HEK293 (cell line): ENCODE results near the gene NRL.
A peak's percentile ranks its signal among the peaks of the same experiment; 100 is the strongest.

Experiments used
- CTCF ChIA-PET: fragments of 350-600 bp; formaldehyde crosslinking; extraction: SDS; loops from one replicate; lab custom pipeline; 2021; ENCODE audit warnings: antibody characterized with exemption; lab: Yijun Ruan, JAX
- POLR2A ChIA-PET: fragments of 300-600 bp; formaldehyde crosslinking; extraction: SDS; loops from one replicate; lab custom pipeline; 2020; ENCODE audit warnings: antibody characterized with exemption, inconsistent platforms; lab: Yijun Ruan, JAX
- H3K27ac ChIP-seq: fragments of 200-500 bp; sonication (Bioruptor generic); 2 replicates; pipeline ENCODE4 v1.5.1; 2014; ENCODE audit warnings: low read depth, low read length, control low read depth, inconsistent platforms; ENCODE audit errors: extremely low read depth
- H3K36me3 ChIP-seq, 2 experiments: fragments of 200-500 bp in 1 of 2; sonication (Bioruptor generic) in 1 of 2; 1 replicate in 1 of 2; 2 replicates in 1 of 2; pipeline ENCODE4 v1.5.1; 2014 to 2017; ENCODE audit warnings: inconsistent platforms in 2 of 2, low read length in 2 of 2; ENCODE audit not compliant: control insufficient read depth in 2 of 2, insufficient read depth in 1 of 2
- H3K4me1 ChIP-seq: fragments of 200-500 bp; sonication (Bioruptor generic); 2 replicates; pipeline ENCODE4 v1.5.1; 2014; ENCODE audit warnings: mild to moderate bottlenecking, low read length, inconsistent platforms; ENCODE audit not compliant: control insufficient read depth, insufficient read depth
- H3K4me3 ChIP-seq: 2 replicates; pipeline ENCODE4 v1.5.1; 2011; ENCODE audit warnings: low read depth, mild to moderate bottlenecking, control low read depth, low read length, moderate library complexity
- H3K9me3 ChIP-seq: fragments of 200-500 bp; sonication (Bioruptor generic); 2 replicates; pipeline ENCODE4 v1.5.1; 2014; ENCODE audit warnings: low read depth, low read length, inconsistent platforms; ENCODE audit not compliant: control insufficient read depth, insufficient read depth
- GLI2 ChIP-seq: fragments of 450-650 bp; formaldehyde crosslinking; IDR thresholded peaks from 2 replicates; pipeline ENCODE4; 2017; ENCODE audit warnings: missing biosample characterization, missing genetic modification characterization, low read depth, borderline replicate concordance
- GLIS2 ChIP-seq: fragments of 450-650 bp; formaldehyde crosslinking; IDR thresholded peaks from 2 replicates; pipeline ENCODE4 v1.5.1; 2016; ENCODE audit warnings: missing biosample characterization, missing genetic modification characterization
- KLF10 ChIP-seq: fragments of 450-650 bp; IDR thresholded peaks from 2 replicates; pipeline ENCODE4 v1.5.1; 2018; ENCODE audit warnings: missing biosample characterization, mild to moderate bottlenecking, missing genetic modification characterization
- SCRT2 ChIP-seq: fragments of 450-650 bp; formaldehyde crosslinking; IDR thresholded peaks from 2 replicates; pipeline ENCODE4 v1.5.1; 2016; ENCODE audit warnings: missing biosample characterization, missing genetic modification characterization
- ZBTB17 ChIP-seq: fragments of 450-650 bp; formaldehyde crosslinking; IDR thresholded peaks from 2 replicates; pipeline ENCODE4 v1.5.1; 2016; ENCODE audit warnings: missing biosample characterization, missing genetic modification characterization
- ZBTB6 ChIP-seq: fragments of 450-650 bp; formaldehyde crosslinking; IDR thresholded peaks from 2 replicates; pipeline ENCODE4 v1.5.1; 2017; ENCODE audit warnings: missing biosample characterization, missing genetic modification characterization
- ZNF202 ChIP-seq: fragments of 450-650 bp; formaldehyde crosslinking; IDR thresholded peaks from 2 replicates; pipeline ENCODE4 v1.5.1; 2016; ENCODE audit warnings: missing biosample characterization, missing genetic modification characterization, borderline replicate concordance
- ZNF24 ChIP-seq: fragments of 450-650 bp; formaldehyde crosslinking; IDR thresholded peaks from 2 replicates; pipeline ENCODE4 v1.5.1; 2016; ENCODE audit warnings: missing biosample characterization, missing genetic modification characterization
- ZNF426 ChIP-seq: fragments of 450-650 bp; formaldehyde crosslinking; IDR thresholded peaks from 2 replicates; pipeline ENCODE4 v1.5.1; 2017; ENCODE audit warnings: missing biosample characterization, missing genetic modification characterization, mild to moderate bottlenecking, inconsistent platforms, moderate library complexity
- ZNF449 ChIP-seq: fragments of 450-650 bp; formaldehyde crosslinking; IDR thresholded peaks from 2 replicates; pipeline ENCODE4 v1.5.1; 2017; ENCODE audit warnings: missing biosample characterization, mild to moderate bottlenecking, missing genetic modification characterization, moderate library complexity
- ZNF560 ChIP-seq: fragments of 450-650 bp; formaldehyde crosslinking; IDR thresholded peaks from 2 replicates; pipeline ENCODE4 v1.5.1; 2017; ENCODE audit warnings: missing biosample characterization, missing genetic modification characterization, borderline replicate concordance
- ZNF610 ChIP-seq: fragments of 450-650 bp; formaldehyde crosslinking; IDR thresholded peaks from 2 replicates; pipeline ENCODE4 v1.5.1; 2016; ENCODE audit warnings: missing biosample characterization, missing genetic modification characterization, borderline replicate concordance
- ZNF660 ChIP-seq: fragments of 450-650 bp; IDR thresholded peaks from 2 replicates; pipeline ENCODE4 v1.5.1; 2018; ENCODE audit warnings: missing biosample characterization, mild to moderate bottlenecking, missing genetic modification characterization
- ZNF704 ChIP-seq: fragments of 450-650 bp; formaldehyde crosslinking; IDR thresholded peaks from 2 replicates; pipeline ENCODE4 v1.5.1; 2016; ENCODE audit warnings: missing biosample characterization, missing genetic modification characterization
- ZNF777 ChIP-seq: fragments of 450-650 bp; formaldehyde crosslinking; IDR thresholded peaks from 2 replicates; pipeline ENCODE4 v1.5.1; 2017; ENCODE audit warnings: missing biosample characterization, missing genetic modification characterization, borderline replicate concordance
- ZNF791 ChIP-seq: fragments of 450-650 bp; formaldehyde crosslinking; IDR thresholded peaks from 2 replicates; pipeline ENCODE4 v1.5.1; 2016; ENCODE audit warnings: missing biosample characterization, missing genetic modification characterization

The NRL gene

GRCh38 chr14:24132976-24133375, 18.2 kb upstream of the NRL start:
- no peaks in the 10 kb centered on the region for H3K9me3 ChIP-seq
- POLR2A ChIA-PET: interaction anchor here (0.9 to 1.2 kb wide), 3 partner anchors 14 to 39 kb away, joined by 3 to 5 read pairs (median 4); partner anchors contain the start of genes PCK2, PSME2 and RNF31
- no peak overlapping the region for H3K4me3 ChIP-seq
- CTCF ChIA-PET: interaction anchor here (0.7 to 1.0 kb wide), 2 partner anchors 9 to 24 kb away, joined by 3 to 5 read pairs; partner anchors contain the start of gene EMC9
- H3K36me3 ChIP-seq: peaks cover 0 to 9% of the 10 kb centered on the region in 2 experiments; a peak in 1 of 3 replicates
- H3K4me1 ChIP-seq: no peaks in the 10 kb centered on the region; the same call in 1 of the 2 replicates
- no peak overlapping the region for H3K27ac ChIP-seq
- TF ChIP-seq ZBTB17 (tag by site-specific recombination): peak; percentile 74
- no peak for TF ChIP-seq ZBTB6
- TF ChIP-seq ZNF202: no peak

- H3K4me1 ChIP-seq: no peaks in the 10 kb centered on the region; the same call in 1 of the 2 replicates
- TF ChIP-seq ZNF449 (no peak), ZNF791 (tag by site-specific recombination) (no peak), ZNF24 (tag by site-specific recombination) (no peak), ZNF426 (tag by site-specific recombination) (no peak)
- no peak overlapping the region for H3K27ac ChIP-seq
- H3K36me3 ChIP-seq: peaks cover 0 to under 1% of the 10 kb centered on the region in 2 experiments; a peak in 1 of 3 replicates
- no peak overlapping the region for H3K4me3 ChIP-seq
- ChIA-PET CTCF (interaction anchor here (1.0 kb wide), 1 partner anchor 23 kb away, joined by 5 read pairs; no protein-coding TSS in a partner anchor), POLR2A (interaction anchor here (0.9 kb wide), 1 partner anchor 38 kb away, joined by 3 read pairs; the partner anchor contains the start of gene PCK2)
- H3K9me3 ChIP-seq: no peaks in the 10 kb centered on the region
Observed at GRCh38 chr14:24132061-24132685, 17.4 kb upstream of the NRL start.

GRCh38 chr14:24131549-24131966, 16.8 kb upstream of the NRL start:
- TF ChIP-seq GLIS2: no peak
- no peak for TF ChIP-seq GLI2
- no peak for TF ChIP-seq ZNF560
- TF ChIP-seq ZNF610 (tag by site-specific recombination): no peak
- no peak for TF ChIP-seq SCRT2 (tag by site-specific recombination)
- TF ChIP-seq ZNF777 (tag by site-specific recombination): no peak
- TF ChIP-seq ZNF704 (tag by site-specific recombination): no peak
- TF ChIP-seq ZNF660: no peak
- TF ChIP-seq KLF10: no peak
- H3K9me3 ChIP-seq: no peaks in the 10 kb centered on the region
- no peaks in the 10 kb centered on the region for H3K36me3 ChIP-seq
- no peak overlapping the region for H3K27ac ChIP-seq
- POLR2A ChIA-PET: no interaction called here
- no peak overlapping the region for H3K4me3 ChIP-seq
- CTCF ChIA-PET: no interaction called here
- no peaks in the 10 kb centered on the region for H3K4me1 ChIP-seq
